Measurements from ENCODE around the gene CGREF1. TPM values are rescaled to one million over a fixed set of nuclear protein-coding genes. Genes with fewer than 3 reads are reported as not detected.

The CGREF1 gene
- total RNA-seq, 1 donor from 2014 or later: 0.43 TPM

DNA sequence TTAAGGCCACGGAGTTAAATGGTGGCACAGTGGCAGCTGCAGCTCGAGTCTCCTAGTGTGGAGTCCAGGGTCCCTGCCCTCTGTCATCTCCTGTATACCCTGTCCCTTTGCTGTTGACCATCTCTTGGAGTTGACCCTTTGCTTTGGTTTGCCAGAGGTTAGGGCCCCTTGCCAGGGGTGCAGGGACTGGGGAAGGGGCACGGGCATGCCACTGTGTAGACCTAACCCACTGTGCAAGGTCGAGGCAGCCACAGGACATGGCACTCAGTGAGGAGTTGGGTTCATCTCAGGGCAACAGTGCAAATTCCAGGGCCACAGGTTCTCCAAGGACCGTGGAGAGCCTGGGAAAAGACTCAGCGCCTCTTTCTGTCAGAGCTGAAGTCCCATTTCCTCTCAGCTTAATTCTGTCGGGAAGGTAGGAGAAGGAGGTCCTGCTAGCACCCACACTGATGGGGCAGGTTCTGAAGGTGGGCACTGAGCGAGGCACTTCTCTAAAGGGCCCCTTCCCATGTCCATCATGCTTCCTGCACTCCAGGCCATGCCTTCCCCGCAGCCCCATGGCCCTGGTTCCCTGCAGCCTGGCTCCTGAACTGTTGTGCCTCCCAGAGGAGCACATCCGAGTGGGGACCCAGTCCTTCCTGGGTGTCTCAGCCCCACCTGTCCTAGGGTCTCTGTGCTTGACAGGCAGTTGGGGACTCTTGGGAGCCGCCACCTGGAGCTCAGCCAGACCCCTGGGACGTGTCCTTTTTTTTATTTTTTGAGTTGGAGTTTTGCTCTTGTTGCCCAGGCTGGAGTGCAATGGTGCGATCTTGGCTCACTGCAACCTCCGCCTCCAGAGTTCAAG, 29.6 kb downstream of the CGREF1 start:
- DNase-seq: no peak
- Histone ChIP-seq H3K36me3 (no peaks in the 10 kb centered on the region), H3K4me1 (peaks cover 17% of the 10 kb centered on the region), H3K4me3 (no peak overlapping the region), H3K27me3 (no peaks in the 10 kb centered on the region), H3K27ac (no peak overlapping the region), H3K9me3 (no peaks in the 10 kb centered on the region)
- TF ChIP-seq, protein P1, sequence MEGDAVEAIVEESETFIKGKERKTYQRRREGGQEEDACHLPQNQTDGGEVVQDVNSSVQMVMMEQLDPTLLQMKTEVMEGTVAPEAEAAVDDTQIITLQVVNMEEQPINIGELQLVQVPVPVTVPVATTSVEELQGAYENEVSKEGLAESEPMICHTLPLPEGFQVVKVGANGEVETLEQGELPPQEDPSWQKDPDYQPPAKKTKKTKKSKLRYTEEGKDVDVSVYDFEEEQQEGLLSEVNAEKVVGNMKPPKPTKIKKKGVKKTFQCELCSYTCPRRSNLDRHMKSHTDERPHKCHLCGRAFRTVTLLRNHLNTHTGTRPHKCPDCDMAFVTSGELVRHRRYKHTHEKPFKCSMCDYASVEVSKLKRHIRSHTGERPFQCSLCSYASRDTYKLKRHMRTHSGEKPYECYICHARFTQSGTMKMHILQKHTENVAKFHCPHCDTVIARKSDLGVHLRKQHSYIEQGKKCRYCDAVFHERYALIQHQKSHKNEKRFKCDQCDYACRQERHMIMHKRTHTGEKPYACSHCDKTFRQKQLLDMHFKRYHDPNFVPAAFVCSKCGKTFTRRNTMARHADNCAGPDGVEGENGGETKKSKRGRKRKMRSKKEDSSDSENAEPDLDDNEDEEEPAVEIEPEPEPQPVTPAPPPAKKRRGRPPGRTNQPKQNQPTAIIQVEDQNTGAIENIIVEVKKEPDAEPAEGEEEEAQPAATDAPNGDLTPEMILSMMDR (IDR thresholded peaks at IDR 0.05): no peak
- no peak for ATAC-seq
- intact Hi-C loops (cut with DNase I): loop anchor here (10.0 kb wide), 1 partner anchor 125 kb away; no protein-coding TSS in a partner anchor

DNA sequence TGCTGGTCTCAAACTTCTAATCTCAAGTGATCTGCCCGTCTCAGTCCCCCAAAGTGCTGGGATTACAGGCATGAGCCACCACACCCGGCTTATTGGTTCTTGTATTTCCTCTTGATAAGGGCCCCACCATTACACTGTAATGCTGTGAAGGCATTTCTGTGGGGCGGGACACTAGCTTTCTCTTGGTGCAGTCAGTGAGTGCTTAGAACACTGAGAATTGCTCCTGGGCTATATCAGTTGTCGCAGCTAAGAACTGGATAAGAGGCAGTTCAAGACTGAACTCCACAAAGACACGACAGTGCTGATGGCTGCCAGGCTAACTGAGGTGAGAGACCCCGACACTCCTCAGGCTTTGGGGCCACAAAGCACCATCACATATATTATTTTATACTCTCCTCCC, 30.3 kb downstream of the CGREF1 start:
- DNase-seq: no peak
- no peaks in the 10 kb centered on the region for H3K36me3 ChIP-seq
- TF ChIP-seq, protein P1 (IDR thresholded peaks at IDR 0.05): no peak
- no peak for ATAC-seq
- intact Hi-C loops (cut with DNase I): loop anchor here (10.0 kb wide), 1 partner anchor 124 kb away; no protein-coding TSS in a partner anchor
- H3K4me3 ChIP-seq: no peak overlapping the region
- H3K27me3 ChIP-seq: no peaks in the 10 kb centered on the region
- no peak overlapping the region for H3K27ac ChIP-seq
- peaks cover 17% of the 10 kb centered on the region for H3K4me1 ChIP-seq
- no peaks in the 10 kb centered on the region for H3K9me3 ChIP-seq

DNA sequence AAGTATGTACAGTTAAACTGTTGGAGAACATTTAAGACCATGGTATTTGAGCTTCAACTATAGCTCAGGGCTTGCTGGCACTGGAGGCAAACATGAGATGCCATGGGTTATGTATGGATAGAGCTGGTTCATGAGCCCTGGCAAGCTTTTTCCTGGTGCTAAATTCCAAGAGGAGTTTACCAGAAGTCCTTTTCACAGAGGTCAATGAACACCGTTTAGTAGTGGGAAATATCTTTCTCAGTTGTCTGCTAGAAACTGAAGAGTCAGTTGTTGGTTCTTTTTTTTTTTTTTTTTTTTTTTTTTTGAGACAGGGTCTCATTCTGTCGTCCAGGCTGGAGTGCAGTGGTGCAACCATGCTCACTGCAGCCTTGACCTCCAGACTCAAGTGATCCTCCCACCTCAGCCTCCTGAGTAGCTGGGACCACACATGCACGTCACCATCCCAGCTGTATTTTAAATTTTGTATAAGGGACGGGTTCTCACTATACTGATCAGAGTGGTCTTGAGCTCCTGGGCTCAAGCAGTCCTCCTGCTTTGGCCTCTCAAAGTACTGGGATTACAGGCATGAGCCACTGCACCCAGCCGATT, 31.0 kb downstream of the CGREF1 start:
- TF ChIP-seq, protein P1 (IDR thresholded peaks at IDR 0.05): no peak
- H3K4me3 ChIP-seq: no peak overlapping the region
- no peaks in the 10 kb centered on the region for H3K9me3 ChIP-seq
- H3K27ac ChIP-seq: no peak overlapping the region
- no peaks in the 10 kb centered on the region for H3K27me3 ChIP-seq
- DNase-seq (no peak), ATAC-seq (no peak)
- no peaks in the 10 kb centered on the region for H3K36me3 ChIP-seq
- peaks cover 17% of the 10 kb centered on the region for H3K4me1 ChIP-seq
- intact Hi-C loops (cut with DNase I): loop anchor here (10.0 kb wide), 1 partner anchor 123 kb away; no protein-coding TSS in a partner anchor

DNA sequence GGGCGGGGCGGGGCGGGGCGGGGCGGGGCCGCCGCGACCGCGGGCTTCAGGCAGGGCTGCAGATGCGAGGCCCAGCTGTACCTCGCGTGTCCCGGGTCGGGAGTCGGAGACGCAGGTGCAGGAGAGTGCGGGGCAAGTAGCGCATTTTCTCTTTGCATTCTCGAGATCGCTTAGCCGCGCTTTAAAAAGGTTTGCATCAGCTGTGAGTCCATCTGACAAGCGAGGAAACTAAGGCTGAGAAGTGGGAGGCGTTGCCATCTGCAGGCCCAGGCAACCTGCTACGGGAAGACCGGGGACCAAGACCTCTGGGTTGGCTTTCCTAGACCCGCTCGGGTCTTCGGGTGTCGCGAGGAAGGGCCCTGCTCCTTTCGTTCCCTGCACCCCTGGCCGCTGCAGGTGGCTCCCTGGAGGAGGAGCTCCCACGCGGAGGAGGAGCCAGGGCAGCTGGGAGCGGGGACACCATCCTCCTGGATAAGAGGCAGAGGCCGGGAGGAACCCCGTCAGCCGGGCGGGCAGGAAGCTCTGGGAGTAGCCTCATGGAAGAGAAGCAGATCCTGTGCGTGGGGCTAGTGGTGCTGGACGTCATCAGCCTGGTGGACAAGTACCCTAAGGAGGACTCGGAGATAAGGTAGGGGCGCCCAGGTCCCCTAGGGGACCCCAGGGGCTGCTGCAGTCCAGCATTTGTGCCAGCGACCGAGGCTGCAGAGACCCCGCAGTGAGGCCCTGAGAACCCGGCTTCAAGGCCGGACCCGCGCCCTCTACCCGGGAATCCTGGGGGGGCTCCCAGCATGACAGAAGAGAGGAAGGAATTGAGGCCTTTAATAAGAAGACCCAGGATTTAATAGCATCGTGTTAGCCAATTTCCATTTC, 32.0 kb downstream of the CGREF1 start, which contains the start of gene KHK:
KHK (plus strand) TSS at position 49 of the 870 bp plus-strand sequence; CDS start at position 537, 488 bp downstream.
- H3K9me3 ChIP-seq: no peaks in the 10 kb centered on the region
- H3K4me1 ChIP-seq: peaks cover 23% of the 10 kb centered on the region
- peak; percentile 85 for DNase-seq
- no peaks in the 10 kb centered on the region for H3K27me3 ChIP-seq
- H3K27ac ChIP-seq: peak within 1 kb of the TSS; percentile 95
- ATAC-seq: peak; percentile 29
- TF ChIP-seq, protein P1 (IDR thresholded peaks at IDR 0.05): no peak
- H3K4me3 ChIP-seq: peak within 1 kb of the TSS; percentile 74
- intact Hi-C loops (cut with DNase I): loop anchor here (10.0 kb wide), 1 partner anchor 122 kb away; no protein-coding TSS in a partner anchor
- no peaks in the 10 kb centered on the region for H3K36me3 ChIP-seq

DNA sequence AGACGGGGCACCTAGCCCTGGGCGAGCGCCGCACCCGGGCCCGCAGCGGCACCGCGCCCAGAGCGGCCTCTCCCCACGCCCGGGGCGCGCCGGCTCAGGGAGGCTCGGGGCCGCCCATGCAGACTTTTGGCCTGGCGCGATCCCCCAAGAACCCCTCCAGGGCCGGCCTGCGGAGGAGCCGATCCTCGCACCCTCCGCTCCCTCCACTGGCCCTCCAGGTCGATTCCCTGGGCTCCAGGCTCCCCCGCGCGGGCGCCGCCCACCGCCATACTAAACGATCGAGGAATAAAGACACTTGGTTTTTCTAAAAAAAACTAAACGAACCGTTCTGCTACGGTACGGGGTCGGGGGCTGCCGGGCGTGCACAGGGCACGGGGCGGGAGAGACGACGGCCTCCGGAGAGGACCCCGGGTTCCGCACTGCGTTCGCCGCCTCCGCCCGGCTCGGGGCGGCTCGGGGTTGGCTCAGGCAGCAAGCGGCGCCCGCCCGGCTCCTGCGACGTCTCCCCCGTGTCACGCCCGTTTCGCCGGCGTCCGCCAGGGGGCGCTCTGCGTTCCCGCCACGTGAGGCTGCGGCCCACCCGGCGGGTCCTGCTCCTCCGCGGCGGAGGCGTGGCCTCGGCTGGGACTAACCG, 32.7 kb downstream of the CGREF1 start:
- H3K27me3 ChIP-seq: no peaks in the 10 kb centered on the region
- H3K4me1 ChIP-seq: peaks cover 30% of the 10 kb centered on the region
- ATAC-seq (peak; percentile 95), DNase-seq (peak; percentile 99)
- H3K4me3 ChIP-seq: peak overlapping the region; percentile 74
- H3K36me3 ChIP-seq: no peaks in the 10 kb centered on the region
- intact Hi-C loops (cut with DNase I): loop anchor here (10.0 kb wide), 1 partner anchor 121 kb away; no protein-coding TSS in a partner anchor
- H3K27ac ChIP-seq: peak overlapping the region; percentile 95
- no peaks in the 10 kb centered on the region for H3K9me3 ChIP-seq
- TF ChIP-seq, protein P1 (IDR thresholded peaks at IDR 0.05): peak; percentile 91
